NB4 (cell line): Measurements from ENCODE around the gene YKT6.

Experiments
- POLR2A ChIP-seq: IDR thresholded peaks from 2 replicates; pipeline ENCODE4 v1.6.1; 2011; ENCODE audit warnings: mild to moderate bottlenecking; ENCODE audit not compliant: insufficient read length; ENCODE audit errors: extremely low read depth
- TF ChIP-seq, protein P1 (sequence below): IDR thresholded peaks from one replicate; pipeline ENCODE4 v1.5.1; 2012; ENCODE audit warnings: low read depth, low read length

DNA sequence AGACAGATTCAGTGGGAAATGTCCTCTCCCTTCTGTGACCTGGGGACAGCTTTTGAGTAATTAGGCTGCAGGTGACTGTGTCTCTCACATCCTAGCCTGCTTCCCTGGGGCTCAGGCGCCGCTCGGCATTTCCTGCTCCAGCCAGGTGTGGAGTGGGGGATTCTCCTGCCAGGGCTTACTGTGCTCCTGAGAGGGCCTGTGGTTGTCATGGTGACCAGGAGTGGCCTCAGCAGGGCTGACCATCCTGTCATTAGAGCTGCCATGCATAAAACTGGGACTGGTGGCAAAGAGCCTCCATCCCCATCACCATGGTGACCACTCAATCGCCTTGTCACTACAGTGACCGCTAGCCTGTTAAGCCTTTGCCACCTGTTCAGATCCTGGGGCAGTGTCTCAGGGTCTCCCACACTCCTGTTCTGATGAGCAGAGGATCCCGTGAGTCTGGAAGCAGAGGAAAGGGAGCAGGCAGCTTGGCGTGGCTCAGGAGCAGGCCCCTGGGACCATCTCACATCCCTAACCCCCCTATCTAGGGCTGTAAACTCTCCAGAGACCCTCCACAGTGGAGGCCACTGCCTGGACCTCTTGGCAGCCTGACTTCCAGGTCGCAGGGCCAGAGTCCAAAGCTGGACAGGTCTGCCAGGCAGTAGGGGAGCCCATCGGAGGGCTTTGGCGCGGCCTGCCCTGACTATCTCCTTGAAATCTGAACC, 11.3 kb upstream of the YKT6 start, which contains the start of gene GCK:
- TF ChIP-seq, protein P1, sequence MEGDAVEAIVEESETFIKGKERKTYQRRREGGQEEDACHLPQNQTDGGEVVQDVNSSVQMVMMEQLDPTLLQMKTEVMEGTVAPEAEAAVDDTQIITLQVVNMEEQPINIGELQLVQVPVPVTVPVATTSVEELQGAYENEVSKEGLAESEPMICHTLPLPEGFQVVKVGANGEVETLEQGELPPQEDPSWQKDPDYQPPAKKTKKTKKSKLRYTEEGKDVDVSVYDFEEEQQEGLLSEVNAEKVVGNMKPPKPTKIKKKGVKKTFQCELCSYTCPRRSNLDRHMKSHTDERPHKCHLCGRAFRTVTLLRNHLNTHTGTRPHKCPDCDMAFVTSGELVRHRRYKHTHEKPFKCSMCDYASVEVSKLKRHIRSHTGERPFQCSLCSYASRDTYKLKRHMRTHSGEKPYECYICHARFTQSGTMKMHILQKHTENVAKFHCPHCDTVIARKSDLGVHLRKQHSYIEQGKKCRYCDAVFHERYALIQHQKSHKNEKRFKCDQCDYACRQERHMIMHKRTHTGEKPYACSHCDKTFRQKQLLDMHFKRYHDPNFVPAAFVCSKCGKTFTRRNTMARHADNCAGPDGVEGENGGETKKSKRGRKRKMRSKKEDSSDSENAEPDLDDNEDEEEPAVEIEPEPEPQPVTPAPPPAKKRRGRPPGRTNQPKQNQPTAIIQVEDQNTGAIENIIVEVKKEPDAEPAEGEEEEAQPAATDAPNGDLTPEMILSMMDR = no peak
- no peak for TF ChIP-seq POLR2A
